ENCODE results near the gene CA10. TPM values are rescaled to one million over a fixed set of nuclear protein-coding genes. Genes with fewer than 3 reads are reported as not detected.
A peak's percentile ranks its signal among the peaks of the same experiment; 100 is the strongest.

CA10 gene
- total RNA-seq (not detected), polyA plus RNA-seq (not detected)

DNA sequence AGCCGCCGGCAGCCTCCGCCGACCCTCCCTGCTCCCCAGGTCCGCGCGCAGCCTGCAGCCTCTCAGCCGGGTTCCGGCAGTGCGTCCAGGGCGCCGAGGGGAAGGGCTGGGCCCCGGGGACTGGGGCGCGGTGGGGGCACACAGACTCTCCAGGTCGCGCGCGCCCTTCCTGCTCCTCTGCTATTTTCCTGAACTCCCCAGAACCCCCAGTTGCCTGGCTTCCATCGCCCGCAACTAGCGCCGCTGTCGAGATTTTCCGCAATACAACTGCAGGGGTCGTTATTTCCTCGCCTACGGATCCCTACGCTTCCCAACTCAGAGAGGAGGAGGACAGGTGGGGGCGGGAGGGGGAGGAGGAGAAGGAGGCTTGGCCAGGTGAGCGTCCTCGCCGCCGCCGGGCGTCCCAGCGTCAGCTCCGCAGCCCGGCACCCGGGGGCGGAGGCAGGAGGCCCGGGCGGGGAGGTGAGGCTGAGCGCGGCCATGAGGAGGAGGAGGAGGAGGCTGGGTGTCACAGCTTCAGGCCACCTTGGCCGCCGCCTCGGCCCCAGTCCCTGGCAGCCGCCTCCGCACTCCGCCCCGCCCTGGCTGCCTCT lies at the start of gene CA10:
Gene CA10, minus strand, starts transcription at position 265 of the 593 bp plus-strand sequence.
- H3K27ac ChIP-seq (ENCODE audit: insufficient read depth, low read length, poor library complexity, severe bottlenecking) = no peak within 1 kb of the TSS
- ATAC-seq (ENCODE audit: low read depth in 2 of 2) = no peak
- no peaks in the 10 kb centered on the region for H3K4me1 ChIP-seq (ENCODE audit: control insufficient read depth, insufficient read depth, low read length, poor library complexity, severe bottlenecking)
- peaks cover 0 to 6% (median 2%) of the 10 kb centered on the region in 7 donors for H3K9me3 Mint-ChIP-seq
- H3K27me3 Mint-ChIP-seq = peaks cover 45% of the 10 kb centered on the region
- peak within 1 kb of the TSS in 1 of 3 donors; percentile 74 for H3K27ac Mint-ChIP-seq
- no peaks in the 10 kb centered on the region for H3K36me3 Mint-ChIP-seq
- H3K4me1 Mint-ChIP-seq = peaks cover 0 to 3% (median 0%) of the 10 kb centered on the region in 4 donors
- H3K27me3 ChIP-seq (ENCODE audit: control insufficient read depth, insufficient read depth, low read length) = peaks cover 25% of the 10 kb centered on the region
- H3K9me3 ChIP-seq (ENCODE audit: control insufficient read depth in 2 of 2, low read length in 2 of 2) = no peaks in the 10 kb centered on the region
- no peak for DNase-seq
- peak within 1 kb of the TSS in 1 of 4 donors; percentile 64 for H3K4me3 Mint-ChIP-seq
- H3K36me3 ChIP-seq (ENCODE audit: control insufficient read depth, insufficient read depth, low read length) = no peaks in the 10 kb centered on the region
- no peak within 1 kb of the TSS for H3K4me3 ChIP-seq (ENCODE audit: low read depth, low read length)

DNA sequence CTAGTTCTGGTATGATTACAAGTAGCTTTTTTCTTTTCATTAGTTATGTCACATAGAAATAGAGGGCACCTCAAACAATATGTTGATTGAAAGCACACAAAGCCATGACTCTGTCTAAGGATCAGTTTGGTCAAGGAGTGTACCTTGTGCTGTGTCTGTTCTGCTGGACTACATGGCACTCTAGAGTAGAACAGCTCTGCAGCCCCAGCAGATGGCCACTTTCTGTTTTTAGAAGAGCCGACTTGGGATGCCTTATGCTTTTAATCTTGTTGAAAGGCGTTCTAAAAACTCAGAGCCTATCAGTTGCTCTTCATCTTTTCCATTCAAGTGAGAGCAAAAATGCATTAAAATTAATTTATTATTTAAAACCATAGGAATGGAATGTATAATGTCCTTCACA lies 49.3 kb upstream of the CA10 start:
- ATAC-seq (ENCODE audit: low read depth in 2 of 2) = no peak

DNA sequence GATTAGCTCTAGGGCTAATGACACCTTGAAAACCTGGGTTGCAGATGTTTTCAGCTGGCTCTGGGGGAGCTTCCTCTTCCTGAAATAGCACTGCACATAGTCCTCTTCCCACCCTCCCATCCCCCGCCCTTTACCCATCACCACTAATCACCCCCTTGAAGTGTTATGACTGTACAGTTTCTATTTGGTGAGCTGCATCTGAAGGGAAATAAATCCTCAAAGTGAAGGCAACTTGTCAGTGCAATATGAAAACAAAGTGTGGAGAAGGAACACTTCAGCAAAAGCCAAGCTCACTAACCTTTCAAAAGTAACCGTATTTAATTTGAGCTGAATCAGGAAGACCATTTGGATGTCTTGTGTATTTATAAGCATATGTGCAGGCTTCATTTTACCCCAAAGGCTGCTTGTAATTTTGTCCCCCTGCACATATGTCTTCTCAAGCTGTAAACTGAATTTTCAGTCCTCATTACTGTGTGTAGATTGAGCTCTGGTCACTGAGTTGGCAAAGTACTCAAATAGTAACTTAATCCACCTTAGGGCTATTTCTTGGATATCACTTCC lies 44.1 kb upstream of the CA10 start:
- Mint-ChIP-seq H3K9me3 (peaks cover 0 to 2% (median under 1%) of the 10 kb centered on the region in 7 donors), H3K27me3 (peaks cover 5% of the 10 kb centered on the region), H3K4me1 (no peaks in the 10 kb centered on the region), H3K4me3 (no peak overlapping the region), H3K27ac (no peak overlapping the region), H3K36me3 (no peaks in the 10 kb centered on the region)
- no peaks in the 10 kb centered on the region for H3K27me3 ChIP-seq (ENCODE audit: control insufficient read depth, insufficient read depth, low read length)
- no peak overlapping the region for H3K27ac ChIP-seq (ENCODE audit: insufficient read depth, low read length, poor library complexity, severe bottlenecking)
- H3K9me3 ChIP-seq (ENCODE audit: control insufficient read depth in 2 of 2, low read length in 2 of 2) = no peaks in the 10 kb centered on the region
- H3K36me3 ChIP-seq (ENCODE audit: control insufficient read depth, insufficient read depth, low read length) = no peaks in the 10 kb centered on the region
- no peak overlapping the region for H3K4me3 ChIP-seq (ENCODE audit: low read depth, low read length)
- ATAC-seq (ENCODE audit: low read depth in 2 of 2) (no peak), DNase-seq (no peak)
- no peaks in the 10 kb centered on the region for H3K4me1 ChIP-seq (ENCODE audit: control insufficient read depth, insufficient read depth, low read length, poor library complexity, severe bottlenecking)

More for the DNA sequence above, 49.3 kb upstream of the CA10 start:
- Histone ChIP-seq H3K9me3 (ENCODE audit: control insufficient read depth in 2 of 2, low read length in 2 of 2) (no peaks in the 10 kb centered on the region), H3K27ac (ENCODE audit: insufficient read depth, low read length, poor library complexity, severe bottlenecking) (no peak overlapping the region), H3K36me3 (ENCODE audit: control insufficient read depth, insufficient read depth, low read length) (no peaks in the 10 kb centered on the region), H3K27me3 (ENCODE audit: control insufficient read depth, insufficient read depth, low read length) (no peaks in the 10 kb centered on the region), H3K4me3 (ENCODE audit: low read depth, low read length) (no peak overlapping the region), H3K4me1 (ENCODE audit: control insufficient read depth, insufficient read depth, low read length, poor library complexity, severe bottlenecking) (no peaks in the 10 kb centered on the region)
- H3K9me3 Mint-ChIP-seq = peaks cover 0 to 4% (median 0%) of the 10 kb centered on the region in 7 donors
- peaks cover 5% of the 10 kb centered on the region for H3K27me3 Mint-ChIP-seq
- no peaks in the 10 kb centered on the region for H3K4me1 Mint-ChIP-seq
- H3K27ac Mint-ChIP-seq = no peak overlapping the region
- no peak overlapping the region for H3K4me3 Mint-ChIP-seq
- no peaks in the 10 kb centered on the region for H3K36me3 Mint-ChIP-seq
- no peak for DNase-seq

DNA sequence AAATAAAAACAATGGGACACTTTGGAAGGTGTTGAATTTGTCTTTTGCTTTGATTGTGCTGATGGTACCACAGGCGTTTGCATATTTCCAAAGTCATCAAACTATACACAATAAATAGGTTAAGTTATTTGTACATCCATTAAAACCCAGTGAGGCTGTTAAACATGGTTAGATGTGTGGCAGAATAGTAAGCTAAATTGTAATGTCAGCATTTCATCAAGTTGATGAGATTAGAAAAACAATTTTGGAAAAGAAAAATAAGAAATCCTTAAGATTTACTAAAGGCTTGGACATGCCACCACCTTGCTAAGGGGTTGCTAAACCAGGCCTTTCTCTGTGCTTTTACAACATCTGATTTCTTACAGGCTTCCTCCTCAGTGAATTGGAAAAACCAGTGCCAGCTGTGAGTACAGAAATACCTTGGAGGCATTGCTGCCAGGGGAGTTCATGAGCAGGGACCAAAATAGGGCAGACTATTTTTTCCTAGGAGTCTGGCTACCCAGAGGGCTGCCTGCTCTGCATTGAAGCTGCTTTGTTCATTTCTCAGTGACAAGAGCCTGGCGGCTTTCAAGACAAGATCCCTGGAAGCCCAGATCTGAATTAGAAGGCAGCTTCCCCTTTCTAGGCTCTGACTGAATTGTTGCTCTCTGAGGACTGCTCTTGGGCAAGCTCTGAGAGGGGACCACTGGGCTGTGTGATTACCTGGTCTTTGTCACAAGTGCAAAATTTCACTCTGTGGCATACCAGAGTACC lies 43.4 kb upstream of the CA10 start:
- Mint-ChIP-seq H3K36me3 (no peaks in the 10 kb centered on the region), H3K27ac (no peak overlapping the region), H3K4me3 (no peak overlapping the region), H3K4me1 (no peaks in the 10 kb centered on the region), H3K9me3 (peaks cover 0 to 2% (median 2%) of the 10 kb centered on the region in 7 donors), H3K27me3 (no peaks in the 10 kb centered on the region)
- no peak overlapping the region for H3K27ac ChIP-seq (ENCODE audit: insufficient read depth, low read length, poor library complexity, severe bottlenecking)
- no peaks in the 10 kb centered on the region for H3K9me3 ChIP-seq (ENCODE audit: control insufficient read depth in 2 of 2, low read length in 2 of 2)
- H3K4me1 ChIP-seq (ENCODE audit: control insufficient read depth, insufficient read depth, low read length, poor library complexity, severe bottlenecking) = no peaks in the 10 kb centered on the region
- H3K27me3 ChIP-seq (ENCODE audit: control insufficient read depth, insufficient read depth, low read length) = no peaks in the 10 kb centered on the region
- no peaks in the 10 kb centered on the region for H3K36me3 ChIP-seq (ENCODE audit: control insufficient read depth, insufficient read depth, low read length)
- ATAC-seq (ENCODE audit: low read depth in 2 of 2) (no peak), DNase-seq (no peak)
- no peak overlapping the region for H3K4me3 ChIP-seq (ENCODE audit: low read depth, low read length)

DNA sequence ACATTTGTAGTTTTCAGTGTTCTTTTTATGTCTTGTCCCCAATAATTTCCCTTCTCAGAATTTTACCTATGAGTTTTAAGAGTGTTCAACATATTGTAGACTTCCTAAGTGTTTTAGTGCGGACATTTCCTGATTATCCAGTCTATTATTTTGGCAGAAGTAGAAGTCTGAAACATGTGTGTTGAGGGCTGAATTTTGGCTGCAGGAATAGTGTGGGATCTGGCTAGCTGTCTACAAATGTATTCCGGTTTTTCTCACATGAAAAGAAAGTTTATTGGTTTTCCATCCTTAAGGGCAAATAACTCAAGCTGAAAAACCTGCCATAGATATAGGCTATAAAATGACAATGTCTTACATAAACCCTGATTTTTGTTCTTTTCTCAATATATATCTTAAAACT lies 33.0 kb upstream of the CA10 start:
- no peaks in the 10 kb centered on the region for H3K36me3 ChIP-seq (ENCODE audit: control insufficient read depth, insufficient read depth, low read length)
- no peaks in the 10 kb centered on the region for H3K27me3 ChIP-seq (ENCODE audit: control insufficient read depth, insufficient read depth, low read length)
- no peak overlapping the region for H3K27ac ChIP-seq (ENCODE audit: insufficient read depth, low read length, poor library complexity, severe bottlenecking)
- H3K9me3 Mint-ChIP-seq = peaks cover 0 to 5% (median 1%) of the 10 kb centered on the region in 7 donors
- H3K27me3 Mint-ChIP-seq = no peaks in the 10 kb centered on the region
- no peak for ATAC-seq (ENCODE audit: low read depth in 2 of 2)
- no peak overlapping the region for H3K4me3 ChIP-seq (ENCODE audit: low read depth, low read length)
- H3K27ac Mint-ChIP-seq = no peak overlapping the region
- DNase-seq = no peak
- H3K36me3 Mint-ChIP-seq = no peaks in the 10 kb centered on the region
- H3K4me1 ChIP-seq (ENCODE audit: control insufficient read depth, insufficient read depth, low read length, poor library complexity, severe bottlenecking) = no peaks in the 10 kb centered on the region
- H3K4me3 Mint-ChIP-seq = no peak overlapping the region
- no peaks in the 10 kb centered on the region for H3K9me3 ChIP-seq (ENCODE audit: control insufficient read depth in 2 of 2, low read length in 2 of 2)
- no peaks in the 10 kb centered on the region for H3K4me1 Mint-ChIP-seq

DNA sequence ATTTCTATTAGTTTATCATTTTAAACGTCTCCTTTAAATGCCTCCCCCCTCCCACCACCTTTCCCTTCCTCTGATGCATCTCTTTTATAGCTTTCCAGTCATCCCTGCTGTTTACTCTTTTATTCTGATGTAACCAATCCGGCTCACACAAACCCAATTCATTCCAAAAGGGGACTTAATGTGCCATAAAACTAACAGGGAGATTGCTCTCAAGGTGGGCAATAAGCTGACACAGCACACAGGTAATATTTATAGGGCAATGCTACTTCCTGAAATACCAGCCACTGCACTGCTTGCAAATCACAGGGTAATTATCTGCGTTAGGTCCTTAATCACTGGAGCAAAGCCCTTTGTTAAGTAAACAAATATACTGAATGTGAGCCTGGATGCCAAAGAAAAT lies 23.3 kb upstream of the CA10 start:
- no peak overlapping the region for H3K27ac ChIP-seq (ENCODE audit: insufficient read depth, low read length, poor library complexity, severe bottlenecking)

DNA sequence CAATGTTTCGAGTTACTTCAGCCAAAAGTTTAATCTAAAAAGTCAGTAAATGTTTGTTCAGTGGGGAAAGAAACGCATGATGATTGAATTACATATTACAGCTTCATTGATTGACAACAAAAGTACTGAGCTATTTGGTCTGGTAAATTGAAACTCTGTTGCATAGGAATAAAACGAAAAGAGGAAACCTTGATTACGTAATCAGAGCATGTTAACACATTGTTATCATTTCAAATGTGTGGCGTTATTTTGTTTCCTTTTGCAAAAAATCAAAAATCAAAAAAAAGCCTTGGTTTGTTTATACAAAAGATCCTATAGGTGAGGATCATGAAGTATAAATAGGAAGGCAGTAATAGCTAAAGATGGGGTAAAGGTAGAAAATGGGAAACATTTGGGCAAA lies 19.5 kb upstream of the CA10 start:
- Mint-ChIP-seq H3K4me3 (no peak overlapping the region), H3K9me3 (peaks cover 0 to 5% (median 0%) of the 10 kb centered on the region in 7 donors), H3K27ac (no peak overlapping the region), H3K27me3 (no peaks in the 10 kb centered on the region), H3K4me1 (no peaks in the 10 kb centered on the region), H3K36me3 (no peaks in the 10 kb centered on the region)
- H3K9me3 ChIP-seq (ENCODE audit: control insufficient read depth in 2 of 2, low read length in 2 of 2) = peaks cover 0 to 2% of the 10 kb centered on the region in 2 experiments
- H3K4me1 ChIP-seq (ENCODE audit: control insufficient read depth, insufficient read depth, low read length, poor library complexity, severe bottlenecking) = no peaks in the 10 kb centered on the region
- ATAC-seq (ENCODE audit: low read depth in 2 of 2) (no peak), DNase-seq (no peak)
- no peak overlapping the region for H3K4me3 ChIP-seq (ENCODE audit: low read depth, low read length)
- no peaks in the 10 kb centered on the region for H3K27me3 ChIP-seq (ENCODE audit: control insufficient read depth, insufficient read depth, low read length)
- no peaks in the 10 kb centered on the region for H3K36me3 ChIP-seq (ENCODE audit: control insufficient read depth, insufficient read depth, low read length)
- no peak overlapping the region for H3K27ac ChIP-seq (ENCODE audit: insufficient read depth, low read length, poor library complexity, severe bottlenecking)

More for the DNA sequence above, 23.3 kb upstream of the CA10 start:
- DNase-seq (no peak), ATAC-seq (ENCODE audit: low read depth in 2 of 2) (no peak)
- Histone ChIP-seq H3K36me3 (ENCODE audit: control insufficient read depth, insufficient read depth, low read length) (no peaks in the 10 kb centered on the region), H3K4me3 (ENCODE audit: low read depth, low read length) (no peak overlapping the region), H3K4me1 (ENCODE audit: control insufficient read depth, insufficient read depth, low read length, poor library complexity, severe bottlenecking) (no peaks in the 10 kb centered on the region), H3K9me3 (ENCODE audit: control insufficient read depth in 2 of 2, low read length in 2 of 2) (peaks cover 0 to 2% of the 10 kb centered on the region in 2 experiments), H3K27me3 (ENCODE audit: control insufficient read depth, insufficient read depth, low read length) (no peaks in the 10 kb centered on the region)
- Mint-ChIP-seq H3K36me3 (no peaks in the 10 kb centered on the region), H3K4me1 (no peaks in the 10 kb centered on the region), H3K27me3 (no peaks in the 10 kb centered on the region), H3K4me3 (peak overlapping the region in 1 of 4 donors; percentile 63), H3K9me3 (peaks cover 0 to 4% (median 0%) of the 10 kb centered on the region in 7 donors), H3K27ac (no peak overlapping the region)
